GM12878 (cell line): ENCODE results near the gene BBS9. TPM values are rescaled to one million over a fixed set of nuclear protein-coding genes. Genes with fewer than 3 reads are reported as not detected.

Source experiments
- ATAC-seq: fragments of 200-7000 bp; cut with Tn5 transposase; 3 replicates; pipeline ENCODE4 v1.9.1; 2020; ENCODE audit warnings: mild to moderate bottlenecking, moderate library complexity
- BruUV-seq: library from RNA; stranded (reverse); fragments of 400-500 nt; replicated peaks from 2 replicates; lab custom pipeline; 2021; lab: Mats Ljungman, UMichigan
- CTCF ChIA-PET: fragments of 300-600 bp; sonication (Branson Sonifier 250); formaldehyde crosslinking; extraction: SDS; loops from one replicate; lab custom pipeline; 2021; ENCODE audit warnings: inconsistent platforms; lab: Yijun Ruan, JAX
- POLR2A ChIA-PET: fragments of 350-600 bp; formaldehyde crosslinking; extraction: SDS; loops from one replicate; lab custom pipeline; 2021; ENCODE audit warnings: inconsistent platforms; lab: Charles Lee
- RAD21 ChIA-PET: fragments of 300-600 bp; sonication (Branson Sonifier 250); formaldehyde crosslinking; loops from one replicate; lab custom pipeline; 2023; ENCODE audit warnings: antibody characterized with exemption; ENCODE audit not compliant: unreplicated experiment; lab: Charles Lee
- SMC1A ChIA-PET: fragments of 300-600 bp; sonication (Branson Sonifier 250); formaldehyde crosslinking; loops from one replicate; lab custom pipeline; 2023; ENCODE audit not compliant: unreplicated experiment, uncharacterized antibody; lab: Charles Lee
- DNase-seq: peaks from one replicate; pipeline ENCODE4 v3.0.0-alpha.2; 2011; ENCODE audit warnings: low read depth, low spot score
- FAIRE-seq: peaks from 3 replicates; lab custom pipeline; 2011; peaks lifted over from hg19 to GRCh38; lab: Jason Lieb, UNC
- H2AFZ ChIP-seq: 2 replicates; pipeline ENCODE4 v1.6.0; 2011; ENCODE audit warnings: low read depth, low read length, control low read depth; ENCODE audit not compliant: control insufficient read depth
- H3K27ac ChIP-seq: 2 replicates; pipeline ENCODE4 v1.5.1; 2011; ENCODE audit warnings: control low read depth; ENCODE audit not compliant: control insufficient read depth, insufficient read depth
- H3K27me3 ChIP-seq, 2 experiments: replicated peaks in 1 of 2; 2 replicates each; pipeline versions ENCODE4 v1.6.0 to v1.6.1; 2011; ENCODE audit warnings: low read length in 1 of 2; ENCODE audit not compliant: control insufficient read depth in 2 of 2, insufficient read depth in 2 of 2
- H3K36me3 ChIP-seq, 2 experiments: 2 replicates each; pipeline ENCODE4 v1.5.1; 2011; ENCODE audit warnings: low read length in 1 of 2; ENCODE audit not compliant: control insufficient read depth in 2 of 2, insufficient read depth in 2 of 2
- H3K4me1 ChIP-seq: 2 replicates; pipeline ENCODE4 v1.6.1; 2011; ENCODE audit warnings: mild to moderate bottlenecking, low read length, moderate library complexity, mixed read lengths; ENCODE audit not compliant: control insufficient read depth, insufficient read depth
- H3K4me2 ChIP-seq: 2 replicates; pipeline ENCODE4 v1.6.0; 2011; ENCODE audit warnings: control low read depth; ENCODE audit not compliant: control insufficient read depth, insufficient read depth
- H3K4me3 ChIP-seq: fragments of 200-600 bp; sonication (generic); 2 replicates; pipeline ENCODE4 v1.5.1; 2016
- H3K79me2 ChIP-seq: 2 replicates; pipeline ENCODE4 v1.6.0; 2011; ENCODE audit warnings: low read length; ENCODE audit not compliant: control insufficient read depth, insufficient read depth
- H3K9ac ChIP-seq: 2 replicates; pipeline ENCODE4 v1.8.0; 2011; ENCODE audit warnings: low read length, control low read depth, mixed read lengths; ENCODE audit not compliant: control insufficient read depth, insufficient read depth
- H3K9me3 ChIP-seq: replicated peaks from 3 replicates; pipeline ENCODE4 v1.5.1; 2011; ENCODE audit warnings: mild to moderate bottlenecking, low read length; ENCODE audit not compliant: control insufficient read depth, insufficient read depth
- H4K20me1 ChIP-seq: 2 replicates; pipeline ENCODE4 v1.6.0; 2011; ENCODE audit not compliant: control insufficient read depth, insufficient read depth
- BHLHE40 ChIP-seq, 2 experiments: fragments of 450-650 bp in 1 of 2; IDR thresholded peaks; 2 replicates each; pipeline ENCODE4 v1.6.1; 2011 to 2017; ENCODE audit warnings: low read depth in 2 of 2, borderline replicate concordance in 1 of 2, improper control_type of control experiment in 1 of 2, low read length in 1 of 2, mild to moderate bottlenecking in 1 of 2
- CBFB ChIP-seq: IDR thresholded peaks from 2 replicates; pipeline ENCODE4 v1.6.1; 2016; ENCODE audit warnings: antibody characterized with exemption, low read depth
- EGR1 ChIP-seq, 2 experiments: IDR thresholded peaks; 1 replicate in 1 of 2; 2 replicates in 1 of 2; pipeline ENCODE4 v1.6.1; 2011 to 2012; ENCODE audit warnings: low read depth in 2 of 2, low read length in 2 of 2, borderline replicate concordance in 1 of 2, mild to moderate bottlenecking in 1 of 2, moderate library complexity in 1 of 2
- KAT2A ChIP-seq: conservative IDR thresholded peaks from 2 replicates; pipeline ENCODE4 v1.6.1; 2011; ENCODE audit warnings: low read depth, low read length; ENCODE audit not compliant: control insufficient read depth
- NRF1 ChIP-seq: conservative IDR thresholded peaks from 2 replicates; pipeline ENCODE4 v1.6.1; 2011; ENCODE audit warnings: mild to moderate bottlenecking, low read depth, low read length, improper control_type of control experiment
- RCOR1 ChIP-seq: conservative IDR thresholded peaks from 2 replicates; pipeline ENCODE4 v1.6.1; 2012; ENCODE audit warnings: low read depth, low read length, improper control_type of control experiment
- SP1 ChIP-seq: IDR thresholded peaks from one replicate; pipeline ENCODE4 v1.6.1; 2011; ENCODE audit warnings: low read depth, low read length
- ZNF622 ChIP-seq: fragments of 450-650 bp; IDR thresholded peaks from 2 replicates; pipeline ENCODE4 v1.6.1; 2017; ENCODE audit warnings: mild to moderate bottlenecking, inconsistent platforms
- WGBS: methylation state at CpG from one replicate; pipeline ENCODE4 v1.1.6; 2016; ENCODE audit warnings: low lambda C conversion rate; ENCODE audit not compliant: insufficient replicate concordance, insufficient coverage; ENCODE audit errors: missing lambda C conversion rate; 5-methylcytosine and 5-hydroxymethylcytosine counted together
- in situ Hi-C: fragments of 300-500 bp; cut with MboI; formaldehyde crosslinking; loops from 9 replicates; pipeline ENCODE4 v1.14.3; 2018; ENCODE audit warnings: mixed read lengths
- intact Hi-C: fragments of 100-400 bp; cut with micrococcal nuclease; formaldehyde crosslinking; loops from one replicate; pipeline ENCODE4 v1.14.2; 2022; ENCODE audit not compliant: unreplicated experiment
- polyA plus RNA-seq, 11 experiments: library from polyadenylated mRNA; depleted of rRNA in 4 of 11; unstranded in 6 of 11; stranded (reverse) in 5 of 11; fragments of >200 nt; fragmentation: Nextera tagmentation in 4 of 11; fragmentation: Illumina TruSeq in 1 of 11; extraction: Ambion mirVana in 4 of 11; extraction: Trizol in 1 of 11; gene quantifications; 1 replicate in 1 of 11; 2 replicates in 10 of 11; pipeline versions ENCODE4 v1.2.1 to v1.2.3, GENCODE V29; 2011 to 2016; ENCODE audit warnings: inconsistent platforms in 2 of 11, missing spikeins in 2 of 11, low read depth in 1 of 11
- total RNA-seq, 4 experiments: library from RNA; depleted of rRNA in 3 of 4; stranded (reverse); fragments of >200 nt in 3 of 4; fragmentation: Illumina TruSeq in 1 of 4; extraction: Trizol in 1 of 4; gene quantifications; 2 replicates each; pipeline versions ENCODE4 v1.2.1 to v1.2.3, GENCODE V29; 2013 to 2021
- TF ChIP-seq, protein P1 (sequence below): fragments of 150-350 bp; IDR thresholded peaks from 2 replicates; pipeline ENCODE4 v1.6.1; 2014; ENCODE audit warnings: mild to moderate bottlenecking, low read depth, low read length
- TF ChIP-seq, protein P2 (sequence below): IDR thresholded peaks from 2 replicates; pipeline ENCODE4 v1.6.1; 2012; ENCODE audit warnings: low read length, inconsistent platforms
- TF ChIP-seq, protein P3 (sequence below): fragments of 150-350 bp; IDR thresholded peaks from 2 replicates; pipeline ENCODE4 v1.6.1; 2016; ENCODE audit warnings: low read depth, low read length

The BBS9 gene
- total and polyA plus RNA-seq, 10 of the 15 experiments (the other 5 are each of a cell fraction or from before 2014, with no cell fraction given) = 1.2 to 5.6 (median 2.3) TPM

DNA sequence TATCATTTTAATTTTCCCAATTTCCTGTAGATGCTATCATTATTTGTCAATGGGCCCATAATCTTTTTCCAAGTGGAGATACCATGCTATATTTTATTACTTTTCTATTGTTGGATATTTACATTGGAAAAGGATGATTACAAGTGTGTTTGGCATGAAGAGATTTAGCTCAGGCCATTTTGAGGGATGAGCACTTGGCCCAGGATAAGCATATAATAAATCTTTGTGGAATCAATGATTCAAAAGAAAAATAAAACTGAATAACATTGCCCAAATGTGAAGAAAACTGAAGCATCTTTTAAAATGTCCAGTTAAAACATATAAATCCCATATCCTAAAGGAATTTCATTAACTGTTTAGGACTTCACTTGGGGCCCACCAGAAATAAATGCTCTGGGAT is 515.1 kb downstream of the BBS9 start (continued):
- TF ChIP-seq, protein P1, sequence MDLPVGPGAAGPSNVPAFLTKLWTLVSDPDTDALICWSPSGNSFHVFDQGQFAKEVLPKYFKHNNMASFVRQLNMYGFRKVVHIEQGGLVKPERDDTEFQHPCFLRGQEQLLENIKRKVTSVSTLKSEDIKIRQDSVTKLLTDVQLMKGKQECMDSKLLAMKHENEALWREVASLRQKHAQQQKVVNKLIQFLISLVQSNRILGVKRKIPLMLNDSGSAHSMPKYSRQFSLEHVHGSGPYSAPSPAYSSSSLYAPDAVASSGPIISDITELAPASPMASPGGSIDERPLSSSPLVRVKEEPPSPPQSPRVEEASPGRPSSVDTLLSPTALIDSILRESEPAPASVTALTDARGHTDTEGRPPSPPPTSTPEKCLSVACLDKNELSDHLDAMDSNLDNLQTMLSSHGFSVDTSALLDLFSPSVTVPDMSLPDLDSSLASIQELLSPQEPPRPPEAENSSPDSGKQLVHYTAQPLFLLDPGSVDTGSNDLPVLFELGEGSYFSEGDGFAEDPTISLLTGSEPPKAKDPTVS = no peak

DNA sequence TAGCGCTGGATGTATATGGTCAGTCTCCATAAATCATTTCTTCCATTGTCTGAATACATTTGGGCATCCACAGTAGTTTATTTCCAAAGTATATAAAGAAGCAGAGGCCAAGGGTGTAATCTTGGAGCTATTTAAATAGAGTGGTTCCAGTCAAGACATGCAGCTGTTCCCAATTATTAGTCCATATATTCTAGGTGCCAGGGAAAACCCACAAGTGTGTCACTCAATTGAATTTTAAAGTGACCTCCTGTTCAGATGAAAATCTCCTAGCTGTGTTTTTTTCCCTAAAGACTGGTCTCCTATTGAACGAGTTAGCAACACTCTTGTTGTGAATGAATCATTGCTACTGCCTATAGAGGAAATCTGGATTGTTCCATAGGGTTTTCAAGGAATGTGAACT is 515.7 kb downstream of the BBS9 start:
- Histone ChIP-seq H2AFZ (no peak overlapping the region), H3K4me1 (no peaks in the 10 kb centered on the region), H3K4me3 (no peak overlapping the region), H3K27me3 (no peaks in the 10 kb centered on the region), H3K9ac (no peak overlapping the region), H4K20me1 (no peaks in the 10 kb centered on the region), H3K79me2 (no peaks in the 10 kb centered on the region), H3K27ac (no peak overlapping the region), H3K36me3 (no peaks in the 10 kb centered on the region), H3K9me3 (no peaks in the 10 kb centered on the region), H3K4me2 (no peak overlapping the region)
- in situ Hi-C loops (no loop called here), intact Hi-C loops (no loop called here)
- ChIA-PET POLR2A (no interaction called here), CTCF (no interaction called here), RAD21 (no interaction called here), SMC1A (no interaction called here)
- 39% methylated on average over 2 of the region's 2 CpGs for WGBS
- TF ChIP-seq ZNF622 (no peak), RCOR1 (no peak), BHLHE40 (IDR thresholded peaks at IDR 0.05; ENCODE audit: borderline replicate concordance in 1 of 2, low read depth in 2 of 2, low read length in 1 of 2) (no peak), KAT2A (no peak), EGR1 (IDR thresholded peaks at IDR 0.05; ENCODE audit: borderline replicate concordance in 1 of 2, low read depth in 2 of 2, low read length in 2 of 2) (no peak), CBFB (no peak), SP1 (no peak), NRF1 (no peak)
- TF ChIP-seq, protein P2, sequence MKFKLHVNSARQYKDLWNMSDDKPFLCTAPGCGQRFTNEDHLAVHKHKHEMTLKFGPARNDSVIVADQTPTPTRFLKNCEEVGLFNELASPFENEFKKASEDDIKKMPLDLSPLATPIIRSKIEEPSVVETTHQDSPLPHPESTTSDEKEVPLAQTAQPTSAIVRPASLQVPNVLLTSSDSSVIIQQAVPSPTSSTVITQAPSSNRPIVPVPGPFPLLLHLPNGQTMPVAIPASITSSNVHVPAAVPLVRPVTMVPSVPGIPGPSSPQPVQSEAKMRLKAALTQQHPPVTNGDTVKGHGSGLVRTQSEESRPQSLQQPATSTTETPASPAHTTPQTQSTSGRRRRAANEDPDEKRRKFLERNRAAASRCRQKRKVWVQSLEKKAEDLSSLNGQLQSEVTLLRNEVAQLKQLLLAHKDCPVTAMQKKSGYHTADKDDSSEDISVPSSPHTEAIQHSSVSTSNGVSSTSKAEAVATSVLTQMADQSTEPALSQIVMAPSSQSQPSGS = no peak
- TF ChIP-seq, protein P3, sequence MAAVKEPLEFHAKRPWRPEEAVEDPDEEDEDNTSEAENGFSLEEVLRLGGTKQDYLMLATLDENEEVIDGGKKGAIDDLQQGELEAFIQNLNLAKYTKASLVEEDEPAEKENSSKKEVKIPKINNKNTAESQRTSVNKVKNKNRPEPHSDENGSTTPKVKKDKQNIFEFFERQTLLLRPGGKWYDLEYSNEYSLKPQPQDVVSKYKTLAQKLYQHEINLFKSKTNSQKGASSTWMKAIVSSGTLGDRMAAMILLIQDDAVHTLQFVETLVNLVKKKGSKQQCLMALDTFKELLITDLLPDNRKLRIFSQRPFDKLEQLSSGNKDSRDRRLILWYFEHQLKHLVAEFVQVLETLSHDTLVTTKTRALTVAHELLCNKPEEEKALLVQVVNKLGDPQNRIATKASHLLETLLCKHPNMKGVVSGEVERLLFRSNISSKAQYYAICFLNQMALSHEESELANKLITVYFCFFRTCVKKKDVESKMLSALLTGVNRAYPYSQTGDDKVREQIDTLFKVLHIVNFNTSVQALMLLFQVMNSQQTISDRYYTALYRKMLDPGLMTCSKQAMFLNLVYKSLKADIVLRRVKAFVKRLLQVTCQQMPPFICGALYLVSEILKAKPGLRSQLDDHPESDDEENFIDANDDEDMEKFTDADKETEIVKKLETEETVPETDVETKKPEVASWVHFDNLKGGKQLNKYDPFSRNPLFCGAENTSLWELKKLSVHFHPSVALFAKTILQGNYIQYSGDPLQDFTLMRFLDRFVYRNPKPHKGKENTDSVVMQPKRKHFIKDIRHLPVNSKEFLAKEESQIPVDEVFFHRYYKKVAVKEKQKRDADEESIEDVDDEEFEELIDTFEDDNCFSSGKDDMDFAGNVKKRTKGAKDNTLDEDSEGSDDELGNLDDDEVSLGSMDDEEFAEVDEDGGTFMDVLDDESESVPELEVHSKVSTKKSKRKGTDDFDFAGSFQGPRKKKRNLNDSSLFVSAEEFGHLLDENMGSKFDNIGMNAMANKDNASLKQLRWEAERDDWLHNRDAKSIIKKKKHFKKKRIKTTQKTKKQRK = no peak
- ATAC-seq = no peak
- no peak for FAIRE-seq
- no TSS peak for BruUV-seq
- DNase-seq = no peak
